Duodenal mucosa (tissue), 2 donors: Measurements from ENCODE around the gene AEBP1.

Source experiments
- H3K27ac ChIP-seq: one replicate; pipeline ENCODE4 v1.7.0; 2013; ENCODE audit warnings: low read depth, low read length
- H3K27me3 ChIP-seq, 2 donors: one replicate each; pipeline ENCODE4 v1.7.0; 2013; ENCODE audit warnings: low read length in 2 of 2, control low read depth in 1 of 2; ENCODE audit not compliant: insufficient read depth in 2 of 2, control insufficient read depth in 1 of 2
- H3K36me3 ChIP-seq, 2 donors: one replicate each; pipeline ENCODE4 v1.7.0; 2013; ENCODE audit warnings: low read length in 2 of 2, control low read depth in 1 of 2; ENCODE audit not compliant: insufficient read depth in 2 of 2, control insufficient read depth in 1 of 2
- H3K4me1 ChIP-seq, 2 donors: one replicate each; pipeline ENCODE4 v1.7.0; 2013; ENCODE audit warnings: low read length in 2 of 2, control low read depth in 1 of 2; ENCODE audit not compliant: insufficient read depth in 2 of 2, control insufficient read depth in 1 of 2
- H3K4me3 ChIP-seq, 2 donors: one replicate each; pipeline ENCODE4 v1.7.0; 2013; ENCODE audit warnings: low read length in 2 of 2, low read depth in 1 of 2
- H3K9ac ChIP-seq, 2 donors: one replicate each; pipeline ENCODE4 v1.7.0; 2013; ENCODE audit warnings: low read length in 2 of 2, low read depth in 1 of 2
- H3K9me3 ChIP-seq, 2 donors: one replicate each; pipeline ENCODE4 v1.7.0; 2013; ENCODE audit warnings: low read length in 2 of 2, control low read depth in 1 of 2; ENCODE audit not compliant: control insufficient read depth in 1 of 2

Gene AEBP1

DNA sequence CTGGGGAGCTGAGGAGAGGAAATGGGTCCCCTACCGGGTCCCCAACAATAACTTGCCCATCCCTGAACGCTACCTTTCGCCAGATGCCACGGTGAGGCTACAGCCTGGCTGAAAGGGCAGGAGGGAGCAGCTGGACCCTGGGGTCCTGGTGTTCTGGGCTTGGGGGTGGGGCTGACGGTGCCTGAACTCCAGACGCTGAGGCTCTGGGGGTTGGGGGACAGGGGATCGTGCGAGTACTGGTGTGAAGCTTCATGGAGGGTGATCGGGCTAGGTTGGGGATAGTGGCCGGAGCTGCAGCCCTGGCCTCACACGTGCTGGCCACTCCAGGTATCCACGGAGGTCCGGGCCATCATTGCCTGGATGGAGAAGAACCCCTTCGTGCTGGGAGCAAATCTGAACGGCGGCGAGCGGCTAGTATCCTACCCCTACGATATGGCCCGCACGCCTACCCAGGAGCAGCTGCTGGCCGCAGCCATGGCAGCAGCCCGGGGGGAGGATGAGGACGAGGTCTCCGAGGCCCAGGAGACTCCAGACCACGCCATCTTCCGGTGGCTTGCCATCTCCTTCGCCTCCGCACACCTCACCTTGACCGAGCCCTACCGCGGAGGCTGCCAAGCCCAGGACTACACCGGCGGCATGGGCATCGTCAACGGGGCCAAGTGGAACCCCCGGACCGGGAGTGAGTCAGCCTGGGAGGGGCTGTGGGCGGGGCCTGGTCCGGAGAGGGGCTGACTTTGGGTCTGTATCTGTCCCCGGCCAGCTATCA, 8.3 kb downstream of the AEBP1 start:
- Histone ChIP-seq H3K27ac (no peak overlapping the region), H3K4me3 (peak overlapping the region in 1 of 2 donors; percentile 24), H3K9ac (no peak overlapping the region), H3K36me3 (peaks cover 8 to 25% of the 10 kb centered on the region in 2 donors), H3K4me1 (no peaks in the 10 kb centered on the region), H3K9me3 (no peaks in the 10 kb centered on the region), H3K27me3 (no peaks in the 10 kb centered on the region)

DNA sequence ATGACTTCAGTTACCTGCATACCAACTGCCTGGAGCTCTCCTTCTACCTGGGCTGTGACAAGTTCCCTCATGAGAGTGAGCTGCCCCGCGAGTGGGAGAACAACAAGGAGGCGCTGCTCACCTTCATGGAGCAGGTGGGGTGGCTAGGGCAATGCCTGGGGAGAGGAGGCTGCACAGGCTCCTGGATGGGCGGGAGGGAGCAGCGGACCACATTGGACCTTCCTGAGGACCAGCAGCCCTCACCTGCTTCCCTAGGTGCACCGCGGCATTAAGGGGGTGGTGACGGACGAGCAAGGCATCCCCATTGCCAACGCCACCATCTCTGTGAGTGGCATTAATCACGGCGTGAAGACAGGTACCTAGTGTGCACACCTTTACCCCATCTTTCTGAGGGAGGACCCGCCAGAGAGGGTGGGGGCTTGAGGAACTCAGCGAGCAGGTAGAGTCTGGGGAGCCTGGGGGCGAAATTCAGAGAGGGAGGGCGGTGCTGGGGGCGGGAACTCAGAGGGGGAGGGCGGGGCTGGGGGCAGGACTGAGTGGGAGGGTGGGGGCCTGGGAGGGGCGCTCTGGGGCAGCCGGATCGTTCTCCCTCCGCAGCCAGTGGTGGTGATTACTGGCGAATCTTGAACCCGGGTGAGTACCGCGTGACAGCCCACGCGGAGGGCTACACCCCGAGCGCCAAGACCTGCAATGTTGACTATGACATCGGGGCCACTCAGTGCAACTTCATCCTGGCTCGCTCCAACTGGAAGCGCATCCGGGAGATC, 9.0 kb downstream of the AEBP1 start:
- no peak overlapping the region for H3K27ac ChIP-seq
- no peaks in the 10 kb centered on the region for H3K27me3 ChIP-seq
- no peaks in the 10 kb centered on the region for H3K4me1 ChIP-seq

DNA sequence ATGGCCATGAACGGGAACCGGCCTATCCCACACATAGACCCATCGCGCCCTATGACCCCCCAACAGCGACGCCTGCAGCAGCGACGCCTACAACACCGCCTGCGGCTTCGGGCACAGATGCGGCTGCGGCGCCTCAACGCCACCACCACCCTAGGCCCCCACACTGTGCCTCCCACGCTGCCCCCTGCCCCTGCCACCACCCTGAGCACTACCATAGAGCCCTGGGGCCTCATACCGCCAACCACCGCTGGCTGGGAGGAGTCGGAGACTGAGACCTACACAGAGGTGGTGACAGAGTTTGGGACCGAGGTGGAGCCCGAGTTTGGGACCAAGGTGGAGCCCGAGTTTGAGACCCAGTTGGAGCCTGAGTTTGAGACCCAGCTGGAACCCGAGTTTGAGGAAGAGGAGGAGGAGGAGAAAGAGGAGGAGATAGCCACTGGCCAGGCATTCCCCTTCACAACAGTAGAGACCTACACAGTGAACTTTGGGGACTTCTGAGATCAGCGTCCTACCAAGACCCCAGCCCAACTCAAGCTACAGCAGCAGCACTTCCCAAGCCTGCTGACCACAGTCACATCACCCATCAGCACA, 9.7 kb downstream of the AEBP1 start:
- Histone ChIP-seq H3K9me3 (no peaks in the 10 kb centered on the region), H3K4me3 (no peak overlapping the region), H3K27ac (no peak overlapping the region), H3K4me1 (no peaks in the 10 kb centered on the region), H3K36me3 (peaks cover 12 to 34% of the 10 kb centered on the region in 2 donors), H3K9ac (no peak overlapping the region), H3K27me3 (no peaks in the 10 kb centered on the region)

More for the DNA sequence above, 9.0 kb downstream of the AEBP1 start:
- no peak overlapping the region for H3K9ac ChIP-seq
- peaks cover 12 to 33% of the 10 kb centered on the region in 2 donors for H3K36me3 ChIP-seq
- H3K9me3 ChIP-seq = no peaks in the 10 kb centered on the region
- H3K4me3 ChIP-seq = peak overlapping the region in 1 of 2 donors; percentile 24

DNA sequence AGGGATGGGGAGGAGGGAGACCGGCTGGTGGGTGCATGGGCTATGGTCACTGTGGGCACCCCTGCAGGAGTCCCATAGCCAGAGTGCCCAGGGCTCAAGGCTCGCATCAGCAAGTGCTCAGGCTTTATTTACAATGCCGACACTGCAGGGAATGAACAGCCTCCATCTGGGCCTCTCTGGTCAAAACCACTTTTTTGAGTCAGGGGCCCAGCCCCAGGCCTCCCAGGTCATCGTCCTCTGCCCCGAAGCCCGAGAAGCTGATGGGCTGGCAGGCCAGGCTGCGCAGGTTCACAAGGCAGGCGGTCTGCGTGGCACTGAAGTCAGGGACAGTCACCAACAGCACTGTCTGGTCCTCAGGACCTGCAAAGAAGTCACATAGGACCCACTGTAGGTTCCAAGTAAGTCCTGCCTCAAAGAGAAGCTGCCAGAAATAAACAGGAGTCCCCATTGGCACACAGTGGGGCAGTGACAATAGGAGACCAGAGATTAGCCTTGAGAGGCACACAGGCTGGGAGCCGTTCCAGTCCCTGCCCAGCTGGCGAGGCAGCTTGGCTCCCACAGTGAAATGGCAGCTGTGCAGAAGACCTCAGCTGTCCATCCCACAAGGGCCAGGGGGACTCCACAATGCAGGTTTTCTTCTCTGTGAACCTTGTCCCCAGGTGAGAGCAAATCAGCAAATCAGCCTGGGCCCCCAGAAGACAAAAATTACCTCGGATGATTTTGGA, 10.6 kb downstream of the AEBP1 start:
- H3K36me3 ChIP-seq = peaks cover 12 to 41% of the 10 kb centered on the region in 2 donors
- no peaks in the 10 kb centered on the region for H3K4me1 ChIP-seq
- H3K4me3 ChIP-seq = no peak overlapping the region
- no peaks in the 10 kb centered on the region for H3K27me3 ChIP-seq
- no peaks in the 10 kb centered on the region for H3K9me3 ChIP-seq
- no peak overlapping the region for H3K9ac ChIP-seq
- no peak overlapping the region for H3K27ac ChIP-seq

DNA sequence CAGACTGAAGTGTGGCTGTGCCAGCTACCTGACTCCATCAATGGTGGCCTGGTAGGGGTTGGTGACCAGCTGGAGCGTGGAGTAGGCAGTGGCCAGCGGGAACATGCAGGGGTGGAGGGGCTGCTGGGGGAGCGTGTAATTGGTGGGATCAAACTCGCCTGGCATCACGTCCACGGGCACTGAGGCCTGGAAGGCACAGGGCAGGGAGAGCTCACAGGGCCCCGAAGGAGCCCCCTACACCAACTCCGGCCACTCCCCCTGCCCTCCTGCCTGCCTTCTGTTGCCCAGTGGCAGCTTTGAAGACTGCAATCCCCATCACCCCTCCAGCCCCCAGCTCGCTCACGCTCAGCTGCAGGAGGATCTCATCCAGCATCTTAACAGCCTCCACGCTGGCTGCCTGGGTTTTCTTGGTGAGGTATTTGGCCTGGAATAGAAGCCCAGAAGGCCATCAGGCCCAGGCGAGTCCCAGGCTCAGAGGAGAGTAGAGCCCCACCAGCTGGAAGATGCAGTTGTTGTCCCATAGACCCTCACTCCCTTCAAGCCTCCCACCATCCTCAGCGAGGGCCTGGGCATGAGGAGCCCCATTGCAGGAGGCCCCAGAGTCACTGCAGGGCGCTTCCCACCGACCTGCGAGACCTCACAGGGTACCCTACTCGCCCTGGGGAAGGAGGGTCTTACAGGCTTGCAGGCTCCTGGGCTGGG, 12.1 kb downstream of the AEBP1 start:
- Histone ChIP-seq H3K27me3 (no peaks in the 10 kb centered on the region), H3K9me3 (no peaks in the 10 kb centered on the region), H3K4me1 (no peaks in the 10 kb centered on the region), H3K4me3 (no peak overlapping the region), H3K9ac (no peak overlapping the region), H3K36me3 (peaks cover 12 to 51% of the 10 kb centered on the region in 2 donors), H3K27ac (no peak overlapping the region)

DNA sequence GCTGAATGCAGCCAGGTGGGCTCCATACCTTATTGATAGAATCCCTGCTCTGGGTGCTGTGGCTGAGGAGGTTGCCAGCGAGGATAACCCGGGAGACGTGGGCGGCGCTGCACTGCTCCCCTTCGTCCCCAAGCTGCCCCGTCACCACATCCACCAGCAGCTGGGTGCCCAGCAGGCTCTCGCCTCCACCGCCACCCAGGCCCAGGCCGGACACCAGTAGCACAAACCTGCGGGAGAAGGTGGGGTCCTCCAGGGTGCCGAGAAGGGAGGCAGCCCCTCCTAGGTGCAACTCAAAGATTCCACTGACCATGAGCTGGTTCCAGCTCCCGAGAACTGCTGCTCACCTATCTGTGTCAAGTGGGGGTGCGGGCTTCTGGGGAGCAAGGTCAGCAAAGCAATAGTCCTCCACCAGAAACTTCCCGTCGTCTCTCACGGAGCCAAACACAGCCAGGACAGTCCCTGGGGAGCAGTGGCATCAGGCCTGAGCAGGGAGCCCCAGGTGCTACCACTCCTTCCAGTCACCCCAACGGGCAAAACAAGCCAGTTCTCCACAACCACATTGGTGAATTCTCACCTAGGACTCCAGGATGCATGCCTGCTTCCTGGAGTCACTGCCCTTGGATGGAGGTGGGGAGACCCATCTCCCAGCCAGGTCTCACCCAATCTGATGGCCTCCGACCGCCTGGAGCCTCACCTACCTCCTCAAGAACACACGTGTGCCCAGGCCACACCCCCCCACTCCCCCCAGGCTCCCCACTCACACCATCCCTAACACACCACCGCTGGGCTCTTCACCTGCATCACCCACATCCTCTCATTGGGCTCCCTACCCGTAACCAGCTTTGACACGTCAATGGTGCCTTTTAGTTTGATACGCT, 12.9 kb downstream of the AEBP1 start:
- H3K9ac ChIP-seq = no peak overlapping the region
- H3K4me1 ChIP-seq = no peaks in the 10 kb centered on the region
- peaks cover 12 to 54% of the 10 kb centered on the region in 2 donors for H3K36me3 ChIP-seq

DNA sequence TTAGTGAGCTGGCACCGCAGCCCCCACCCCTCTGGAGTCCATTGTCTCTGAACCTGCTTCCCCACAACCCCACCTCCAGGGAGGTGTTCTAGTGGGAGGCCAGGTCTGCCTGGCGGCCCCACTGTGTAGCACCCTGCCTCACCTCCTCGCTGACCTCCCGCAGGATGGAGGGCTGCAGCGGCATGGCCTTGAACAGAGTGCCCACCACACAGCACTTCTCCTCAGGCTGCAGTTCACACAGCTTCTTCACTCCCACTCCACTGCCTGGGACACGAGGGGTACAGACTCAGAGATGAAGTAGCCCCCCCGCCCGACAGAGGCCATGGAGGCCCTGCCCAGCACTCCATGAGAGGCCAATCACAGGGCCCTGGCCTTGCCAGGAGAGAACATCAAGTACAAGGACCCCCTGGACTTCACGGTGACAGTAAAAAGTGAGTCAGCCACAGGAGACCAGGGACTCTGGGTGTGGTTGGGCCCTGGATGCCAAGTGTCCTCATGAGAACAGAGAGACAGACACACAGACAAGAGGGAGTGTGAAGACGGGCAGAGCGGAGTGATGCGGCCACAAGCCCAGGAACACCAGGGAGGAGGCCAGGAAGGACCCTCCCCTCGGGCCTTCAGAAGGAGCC, 13.8 kb downstream of the AEBP1 start:
- peaks cover 12 to 54% of the 10 kb centered on the region in 2 donors for H3K36me3 ChIP-seq

More for the DNA sequence above, 12.9 kb downstream of the AEBP1 start:
- Histone ChIP-seq H3K4me3 (no peak overlapping the region), H3K9me3 (no peaks in the 10 kb centered on the region), H3K27me3 (no peaks in the 10 kb centered on the region), H3K27ac (no peak overlapping the region)

DNA sequence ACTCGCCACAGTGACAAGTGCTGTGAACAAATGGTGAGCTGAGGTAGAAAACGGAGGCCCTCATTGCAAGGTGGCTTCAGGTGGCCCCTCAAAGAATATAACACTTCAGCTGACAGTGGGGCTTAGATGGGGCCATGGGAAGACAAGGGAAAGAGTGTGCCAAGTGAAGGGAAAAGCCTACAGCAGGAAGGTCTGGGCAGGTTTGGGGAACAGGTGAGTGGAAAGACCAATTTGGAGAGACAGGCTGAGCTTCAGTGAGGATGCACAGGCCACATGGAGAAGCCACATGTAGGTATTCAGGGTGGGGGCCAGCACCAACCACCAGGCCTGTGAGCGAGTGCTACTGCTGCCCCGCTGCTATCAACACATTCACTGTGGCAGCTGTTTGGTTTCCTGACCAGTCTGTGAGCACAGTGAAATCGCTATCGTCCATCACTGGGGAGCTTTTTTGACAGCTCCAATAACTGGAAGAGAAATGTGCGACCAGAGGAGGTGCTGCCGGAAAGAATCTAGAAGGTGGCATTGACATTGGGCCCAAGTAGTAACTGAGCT, 15.8 kb downstream of the AEBP1 start:
- H3K27ac ChIP-seq = no peak overlapping the region
- H3K9me3 ChIP-seq = no peaks in the 10 kb centered on the region
- H3K27me3 ChIP-seq = no peaks in the 10 kb centered on the region
- no peak overlapping the region for H3K4me3 ChIP-seq
- H3K4me1 ChIP-seq = peaks cover 6 to 12% of the 10 kb centered on the region in 2 donors
- H3K9ac ChIP-seq = no peak overlapping the region
- H3K36me3 ChIP-seq = peaks cover 9 to 46% of the 10 kb centered on the region in 2 donors

More for the DNA sequence above, 13.8 kb downstream of the AEBP1 start:
- no peak overlapping the region for H3K9ac ChIP-seq
- H3K9me3 ChIP-seq = no peaks in the 10 kb centered on the region
- H3K27me3 ChIP-seq = no peaks in the 10 kb centered on the region
- no peak overlapping the region for H3K4me3 ChIP-seq
- no peak overlapping the region for H3K27ac ChIP-seq
- H3K4me1 ChIP-seq = peaks cover 5 to 6% of the 10 kb centered on the region in 2 donors
